Measurements from ENCODE around the gene MAGEB17.
"Not testable (repeated sequence)": the region's sequence is repeated elsewhere in the genome, so short reads cannot be mapped to it uniquely, and the experiment has no call there.

The MAGEB17 gene

GRCh38 chrX:16144420-16144819, 22.9 kb upstream of the MAGEB17 start:
- H3K9me3 ChIP-seq (ENCODE audit: low read depth, low read length) = no peaks in the 10 kb centered on the region
- no peak overlapping the region for H3K9ac ChIP-seq (ENCODE audit: insufficient read length)
- no peak for TF ChIP-seq POLR2AphosphoS5 (IDR thresholded peaks at IDR 0.05; ENCODE audit: borderline replicate concordance, low read depth, low read length)
- TF ChIP-seq FOXP2 (optimal IDR thresholded peaks at IDR 0.05; ENCODE audit: control extremely low read depth, extremely low read length, insufficient read depth) = no peak
- no peak for TF ChIP-seq EZH2 (IDR thresholded peaks at IDR 0.05)
- no peak for DNase-seq (ENCODE audit: low read depth, low spot score)
- no peak overlapping the region for H3K4me3 ChIP-seq
- no peak overlapping the region for H3K27ac ChIP-seq
- no peaks in the 10 kb centered on the region for H3K36me3 ChIP-seq (ENCODE audit: insufficient read depth, low read length)

GRCh38 chrX:16145093-16145492, 22.2 kb upstream of the MAGEB17 start:
- DNase-seq (ENCODE audit: low read depth, low spot score); H3K27ac ChIP-seq; H3K4me3 ChIP-seq; H3K36me3 ChIP-seq (ENCODE audit: insufficient read depth, low read length); H3K9me3 ChIP-seq (ENCODE audit: low read depth, low read length); H3K9ac ChIP-seq (ENCODE audit: insufficient read length): not testable (repeated sequence)

- no peak for TF ChIP-seq FOXP2 (optimal IDR thresholded peaks at IDR 0.05; ENCODE audit: control extremely low read depth, extremely low read length, insufficient read depth)
- no peak for TF ChIP-seq EZH2 (IDR thresholded peaks at IDR 0.05)
- no peak for TF ChIP-seq POLR2AphosphoS5 (IDR thresholded peaks at IDR 0.05; ENCODE audit: borderline replicate concordance, low read depth, low read length)
- Histone ChIP-seq H3K9me3 (ENCODE audit: low read depth, low read length) (no peaks in the 10 kb centered on the region), H3K27ac (no peak overlapping the region), H3K9ac (ENCODE audit: insufficient read length) (no peak overlapping the region), H3K4me3 (no peak overlapping the region), H3K36me3 (ENCODE audit: insufficient read depth, low read length) (no peaks in the 10 kb centered on the region)
- no peak for DNase-seq (ENCODE audit: low read depth, low spot score)
These were observed 21.6 kb upstream of the MAGEB17 start for GRCh38 chrX:16145656-16146055.

- Histone ChIP-seq H3K4me3 (no peak overlapping the region), H3K9ac (ENCODE audit: insufficient read length) (no peak overlapping the region), H3K27ac (no peak overlapping the region), H3K36me3 (ENCODE audit: insufficient read depth, low read length) (no peaks in the 10 kb centered on the region), H3K9me3 (ENCODE audit: low read depth, low read length) (no peaks in the 10 kb centered on the region)
- TF ChIP-seq POLR2AphosphoS5 (IDR thresholded peaks at IDR 0.05; ENCODE audit: borderline replicate concordance, low read depth, low read length) (no peak), EZH2 (IDR thresholded peaks at IDR 0.05) (no peak), FOXP2 (optimal IDR thresholded peaks at IDR 0.05; ENCODE audit: control extremely low read depth, extremely low read length, insufficient read depth) (no peak)
- no peak for DNase-seq (ENCODE audit: low read depth, low spot score)
These were observed 18.4 kb upstream of the MAGEB17 start for GRCh38 chrX:16148896-16149295.

GRCh38 chrX:16155581-16156096, 11.6 kb upstream of the MAGEB17 start:
- Histone ChIP-seq H3K9me3 (ENCODE audit: low read depth, low read length) (no peaks in the 10 kb centered on the region), H3K4me3 (no peak overlapping the region), H3K27ac (no peak overlapping the region), H3K36me3 (ENCODE audit: insufficient read depth, low read length) (no peaks in the 10 kb centered on the region), H3K9ac (ENCODE audit: insufficient read length) (no peak overlapping the region)
- no peak for TF ChIP-seq EZH2 (IDR thresholded peaks at IDR 0.05)
- no peak for TF ChIP-seq FOXP2 (optimal IDR thresholded peaks at IDR 0.05; ENCODE audit: control extremely low read depth, extremely low read length, insufficient read depth)
- no peak for TF ChIP-seq POLR2AphosphoS5 (IDR thresholded peaks at IDR 0.05; ENCODE audit: borderline replicate concordance, low read depth, low read length)
- no peak for DNase-seq (ENCODE audit: low read depth, low spot score)

GRCh38 chrX:16156692-16157331, 10.5 kb upstream of the MAGEB17 start:
- Histone ChIP-seq H3K27ac (no peak overlapping the region), H3K9ac (ENCODE audit: insufficient read length) (no peak overlapping the region), H3K4me3 (no peak overlapping the region), H3K36me3 (ENCODE audit: insufficient read depth, low read length) (no peaks in the 10 kb centered on the region), H3K9me3 (ENCODE audit: low read depth, low read length) (no peaks in the 10 kb centered on the region)
- DNase-seq (ENCODE audit: low read depth, low spot score) = no peak
- no peak for TF ChIP-seq POLR2AphosphoS5 (IDR thresholded peaks at IDR 0.05; ENCODE audit: borderline replicate concordance, low read depth, low read length)
- TF ChIP-seq EZH2 (IDR thresholded peaks at IDR 0.05) = no peak
- no peak for TF ChIP-seq FOXP2 (optimal IDR thresholded peaks at IDR 0.05; ENCODE audit: control extremely low read depth, extremely low read length, insufficient read depth)

- no peaks in the 10 kb centered on the region for H3K36me3 ChIP-seq (ENCODE audit: insufficient read depth, low read length)
- no peak overlapping the region for H3K9ac ChIP-seq (ENCODE audit: insufficient read length)
- TF ChIP-seq FOXP2 (optimal IDR thresholded peaks at IDR 0.05; ENCODE audit: control extremely low read depth, extremely low read length, insufficient read depth) = no peak
- TF ChIP-seq EZH2 (IDR thresholded peaks at IDR 0.05) = no peak
- TF ChIP-seq POLR2AphosphoS5 (IDR thresholded peaks at IDR 0.05; ENCODE audit: borderline replicate concordance, low read depth, low read length) = no peak
- no peak overlapping the region for H3K27ac ChIP-seq
- DNase-seq (ENCODE audit: low read depth, low spot score) = no peak
- no peaks in the 10 kb centered on the region for H3K9me3 ChIP-seq (ENCODE audit: low read depth, low read length)
- no peak overlapping the region for H3K4me3 ChIP-seq
These were observed 6.6 kb upstream of the MAGEB17 start for GRCh38 chrX:16160729-16161128.

- H3K9me3 ChIP-seq (ENCODE audit: low read depth, low read length); H3K36me3 ChIP-seq (ENCODE audit: insufficient read depth, low read length); H3K4me3 ChIP-seq; H3K9ac ChIP-seq (ENCODE audit: insufficient read length); DNase-seq (ENCODE audit: low read depth, low spot score); H3K27ac ChIP-seq: not testable (repeated sequence)
These were observed 6.1 kb upstream of the MAGEB17 start for GRCh38 chrX:16161173-16161572.

- Histone ChIP-seq H3K27ac (no peak overlapping the region), H3K4me3 (no peak overlapping the region), H3K36me3 (ENCODE audit: insufficient read depth, low read length) (no peaks in the 10 kb centered on the region), H3K9me3 (ENCODE audit: low read depth, low read length) (no peaks in the 10 kb centered on the region), H3K9ac (ENCODE audit: insufficient read length) (no peak overlapping the region)
- TF ChIP-seq POLR2AphosphoS5 (IDR thresholded peaks at IDR 0.05; ENCODE audit: borderline replicate concordance, low read depth, low read length) (no peak), FOXP2 (optimal IDR thresholded peaks at IDR 0.05; ENCODE audit: control extremely low read depth, extremely low read length, insufficient read depth) (no peak), EZH2 (IDR thresholded peaks at IDR 0.05) (no peak)
- DNase-seq (ENCODE audit: low read depth, low spot score) = no peak
These were observed 4.9 kb upstream of the MAGEB17 start for GRCh38 chrX:16162391-16162790.

All from SK-N-MC (cell line).